Mucosa of descending colon (tissue), 3 donors: Measurements from ENCODE around the gene PHACTR1. TPM values are rescaled to one million over a fixed set of nuclear protein-coding genes. Genes with fewer than 3 reads are reported as not detected.

Source experiments
- ATAC-seq: fragments of 200-7000 bp; cut with Tn5 transposase; one replicate; pipeline ENCODE4 v1.9.1; 2020; ENCODE audit warnings: mild to moderate bottlenecking, moderate library complexity
- DNase-seq, 3 donors: peaks; one replicate each; pipeline ENCODE4 v3.0.0-alpha.2; 2020
- H3K36me3 ChIP-seq: fragments of 200-600 bp; one replicate; pipeline ENCODE4 v1.8.0; 2021; ENCODE audit warnings: low read depth, mild to moderate bottlenecking
- H3K4me1 ChIP-seq: fragments of 200-600 bp; one replicate; pipeline ENCODE4 v1.8.0; 2021; ENCODE audit warnings: low read depth, mild to moderate bottlenecking
- H3K4me3 ChIP-seq: fragments of 200-600 bp; one replicate; pipeline ENCODE4 v1.8.0; 2021; ENCODE audit warnings: mild to moderate bottlenecking
- H3K9me3 ChIP-seq: fragments of 200-600 bp; one replicate; pipeline ENCODE4 v1.8.0; 2021; ENCODE audit warnings: mild to moderate bottlenecking
- intact Hi-C, 2 donors: fragments of 100-400 bp; cut with DNase I in 1 of 2; cut with micrococcal nuclease in 1 of 2; formaldehyde crosslinking; loops; one replicate each; pipeline versions ENCODE4 v1.11.0 to v1.11.1; 2022; cut with DNase I, micrococcal nuclease
- total RNA-seq, 3 donors: library from RNA; stranded (reverse); fragmentation: NEBNext Ultra II Directional in 2 of 3; extraction: Animal tissue kit (Norgen Biotek cat#: 25700) in 2 of 3; gene quantifications; one replicate each; pipeline versions ENCODE4 v1.2.1 to v1.2.4, GENCODE V29; 2021 to 2023
- TF ChIP-seq, protein P1 (sequence below): fragments of 200-600 bp; IDR thresholded peaks from one replicate; pipeline ENCODE4 v1.8.0; 2022; ENCODE audit warnings: antibody characterized with exemption, mild to moderate bottlenecking
- donor health status: DM: no; HTN: no; CAD: no; lungs with moderate emphysema.
- donor health status: DM: no; HTN: no; CAD: no.
- donor health status: DM: no; HTN: yes; CAD: no.

The PHACTR1 gene
- total RNA-seq, 3 donors from 2014 or later, result 2.7 to 4.7 (median 3.1) TPM

- intact Hi-C loops, result no loop called here
- TF ChIP-seq, protein P1, sequence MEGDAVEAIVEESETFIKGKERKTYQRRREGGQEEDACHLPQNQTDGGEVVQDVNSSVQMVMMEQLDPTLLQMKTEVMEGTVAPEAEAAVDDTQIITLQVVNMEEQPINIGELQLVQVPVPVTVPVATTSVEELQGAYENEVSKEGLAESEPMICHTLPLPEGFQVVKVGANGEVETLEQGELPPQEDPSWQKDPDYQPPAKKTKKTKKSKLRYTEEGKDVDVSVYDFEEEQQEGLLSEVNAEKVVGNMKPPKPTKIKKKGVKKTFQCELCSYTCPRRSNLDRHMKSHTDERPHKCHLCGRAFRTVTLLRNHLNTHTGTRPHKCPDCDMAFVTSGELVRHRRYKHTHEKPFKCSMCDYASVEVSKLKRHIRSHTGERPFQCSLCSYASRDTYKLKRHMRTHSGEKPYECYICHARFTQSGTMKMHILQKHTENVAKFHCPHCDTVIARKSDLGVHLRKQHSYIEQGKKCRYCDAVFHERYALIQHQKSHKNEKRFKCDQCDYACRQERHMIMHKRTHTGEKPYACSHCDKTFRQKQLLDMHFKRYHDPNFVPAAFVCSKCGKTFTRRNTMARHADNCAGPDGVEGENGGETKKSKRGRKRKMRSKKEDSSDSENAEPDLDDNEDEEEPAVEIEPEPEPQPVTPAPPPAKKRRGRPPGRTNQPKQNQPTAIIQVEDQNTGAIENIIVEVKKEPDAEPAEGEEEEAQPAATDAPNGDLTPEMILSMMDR, result no peak
- no peak for ATAC-seq
Observed at GRCh38 chr6:12869816-12870432, 153.4 kb downstream of the PHACTR1 start.

DNA sequence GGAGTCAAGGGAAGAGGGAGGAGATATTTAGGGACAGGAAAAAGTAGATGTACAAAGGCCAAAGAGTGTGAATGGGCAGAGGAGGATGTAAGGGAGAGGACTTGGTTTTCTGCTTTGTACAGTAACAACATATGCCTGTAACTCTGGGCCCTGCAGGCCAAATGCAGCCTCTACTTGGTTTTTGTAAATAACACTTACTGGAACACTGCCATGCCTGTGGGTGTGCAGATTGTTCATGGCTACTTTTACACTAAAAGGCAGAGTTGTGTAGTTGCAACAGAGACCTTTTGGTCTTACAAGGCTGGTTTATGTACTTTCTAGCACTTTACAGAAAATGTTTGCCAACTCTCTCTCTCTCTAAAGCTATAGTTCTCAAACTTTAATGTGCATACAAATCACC lies 157.1 kb downstream of the PHACTR1 start:
- no peaks in the 10 kb centered on the region for H3K36me3 ChIP-seq
- ATAC-seq (no peak), DNase-seq (no peak)
- no peaks in the 10 kb centered on the region for H3K4me1 ChIP-seq
- no peak overlapping the region for H3K4me3 ChIP-seq
- H3K9me3 ChIP-seq, result no peaks in the 10 kb centered on the region
- TF ChIP-seq, protein P1, result no peak
- intact Hi-C loops, result no loop called here

More at GRCh38 chr6:12869816-12870432, 153.4 kb downstream of the PHACTR1 start:
- Histone ChIP-seq H3K4me3 (no peak overlapping the region), H3K4me1 (no peaks in the 10 kb centered on the region), H3K9me3 (no peaks in the 10 kb centered on the region), H3K36me3 (no peaks in the 10 kb centered on the region)
- no peak for DNase-seq

DNA sequence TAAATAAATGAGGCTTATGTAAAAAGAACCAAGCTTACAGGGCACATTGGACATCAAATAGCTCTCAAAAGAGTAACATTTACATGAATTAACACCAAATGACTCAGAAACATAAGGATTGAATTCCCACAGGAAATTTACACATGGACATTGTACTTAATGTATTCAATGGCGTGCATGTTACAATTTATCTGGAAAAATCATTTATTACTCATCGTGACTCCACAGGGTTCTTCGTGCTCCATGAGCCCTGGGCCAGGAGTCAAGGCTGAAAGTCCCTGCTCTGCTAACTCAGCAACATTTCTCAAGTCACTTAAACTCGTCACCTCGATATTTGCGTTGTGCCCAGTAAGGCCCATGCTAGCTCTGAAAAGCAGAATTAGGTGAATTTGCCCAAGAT lies 158.5 kb downstream of the PHACTR1 start:
- Histone ChIP-seq H3K36me3 (no peaks in the 10 kb centered on the region), H3K4me1 (no peaks in the 10 kb centered on the region), H3K9me3 (no peaks in the 10 kb centered on the region), H3K4me3 (no peak overlapping the region)
- ATAC-seq, result no peak
- TF ChIP-seq, protein P1, result no peak
- no peak for DNase-seq
- intact Hi-C loops, result no loop called here

- DNase-seq, result no peak
- no peaks in the 10 kb centered on the region for H3K9me3 ChIP-seq
Observed at GRCh38 chr6:12878741-12879140, 162.2 kb downstream of the PHACTR1 start.

DNA sequence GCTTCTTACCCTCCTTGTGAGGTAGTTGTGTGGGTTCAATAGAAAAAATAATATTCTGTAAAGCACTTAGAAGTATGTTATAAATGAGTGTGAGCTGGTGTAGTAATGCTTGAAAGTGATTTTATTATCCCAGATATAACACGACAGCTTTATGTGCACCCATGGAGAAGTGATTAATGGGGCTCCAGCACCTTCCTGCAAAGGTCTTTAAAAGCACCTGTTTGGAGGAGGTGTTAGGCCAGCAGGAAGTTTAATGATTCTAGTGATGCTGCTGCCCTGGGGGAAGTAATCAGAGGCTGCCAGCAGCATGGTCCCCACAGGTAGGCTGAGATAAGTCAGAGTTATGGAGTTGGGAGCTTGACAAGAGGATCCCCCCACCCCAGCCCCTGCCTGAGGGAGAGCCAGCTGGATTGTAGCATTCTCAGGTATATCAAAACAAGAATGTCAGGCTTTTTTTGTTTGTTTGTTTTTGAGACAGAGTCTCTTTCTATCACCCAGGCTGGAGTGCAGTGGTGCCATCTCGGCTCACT lies 166.3 kb downstream of the PHACTR1 start:
- intact Hi-C loops, result no loop called here
- Histone ChIP-seq H3K9me3 (no peaks in the 10 kb centered on the region), H3K36me3 (no peaks in the 10 kb centered on the region), H3K4me3 (no peak overlapping the region), H3K4me1 (no peaks in the 10 kb centered on the region)
- TF ChIP-seq, protein P1, result no peak
- ATAC-seq, result no peak
- DNase-seq, result no peak

More at GRCh38 chr6:12878741-12879140, 162.2 kb downstream of the PHACTR1 start:
- Histone ChIP-seq H3K36me3 (no peaks in the 10 kb centered on the region), H3K4me1 (no peaks in the 10 kb centered on the region), H3K4me3 (no peak overlapping the region)
- ATAC-seq, result no peak
- intact Hi-C loops, result no loop called here
- TF ChIP-seq, protein P1, result no peak
